Measurements from ENCODE around the gene PROSER2.

Gene PROSER2

DNA sequence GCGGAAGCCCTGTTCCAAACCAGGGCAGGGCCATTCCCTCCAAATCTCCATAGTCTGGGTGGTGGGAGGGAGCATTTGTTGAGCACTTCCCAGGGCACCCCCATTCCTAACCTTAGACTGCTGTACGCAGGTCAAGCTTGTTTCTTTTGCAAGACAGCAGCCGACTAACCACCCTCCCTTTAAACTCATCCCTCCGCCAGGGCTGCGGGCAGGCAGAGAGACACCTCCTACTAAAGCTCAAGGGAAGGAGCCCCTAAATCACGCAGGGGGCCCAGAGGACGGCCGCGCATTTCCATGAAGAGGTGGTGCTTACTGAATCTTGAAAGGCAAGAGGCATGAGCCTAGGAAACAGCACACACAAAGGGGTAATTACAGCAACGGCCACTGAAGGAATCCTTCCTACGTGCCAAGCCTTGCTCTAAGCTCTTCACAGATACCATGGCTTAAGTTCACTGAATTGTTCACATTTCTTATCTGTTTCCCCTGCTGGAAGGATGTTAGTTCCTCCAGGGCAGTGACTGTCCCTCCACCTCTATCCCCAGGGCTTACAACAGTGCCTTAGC, 90.0 kb downstream of the PROSER2 start:
- no peak for DNase-seq

DNA sequence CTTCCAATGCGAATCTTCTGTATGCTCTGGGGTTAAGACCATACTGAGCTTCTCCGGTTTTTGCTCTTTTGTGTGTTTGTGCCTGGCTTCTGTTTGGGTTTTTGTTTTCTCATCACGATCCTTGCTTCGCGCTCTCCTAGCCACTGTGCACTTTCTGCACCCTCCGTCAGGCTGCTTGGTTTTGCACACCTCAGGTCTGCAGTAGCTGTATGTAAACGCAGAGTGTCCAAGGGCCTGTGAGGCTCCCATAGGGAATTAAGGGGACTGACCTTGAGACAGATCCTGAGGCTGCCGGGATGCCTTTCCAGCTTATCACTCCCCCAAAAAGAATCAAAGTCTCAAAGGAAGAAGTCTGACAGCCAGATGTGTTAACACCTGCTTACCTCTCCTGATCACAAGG, 95.2 kb downstream of the PROSER2 start:
- no peak for DNase-seq

DNA sequence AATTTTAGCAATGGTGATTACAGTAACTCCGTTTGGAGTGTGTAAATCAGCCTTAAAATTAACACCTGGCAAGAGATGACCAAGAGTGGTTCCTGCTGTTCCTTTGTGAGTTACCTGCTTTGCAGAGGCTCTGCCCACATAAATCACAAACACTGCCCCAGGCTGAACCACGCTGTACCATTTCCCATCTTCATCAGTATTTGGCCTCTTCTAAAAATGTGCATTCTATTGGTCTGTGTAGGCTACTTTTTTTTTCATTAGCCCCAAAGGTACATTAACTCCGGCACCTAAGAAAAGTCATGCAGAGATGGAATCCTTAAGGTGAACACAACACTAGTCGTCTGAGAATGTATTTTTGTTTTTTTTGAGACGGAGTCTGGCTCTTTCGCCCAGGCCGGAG, 96.1 kb downstream of the PROSER2 start:
- DNase-seq, result no peak

Data from activated CD4-positive, CD25-positive, alpha-beta regulatory T cell (primary cell).